AG10803 (cell line): ENCODE results near the gene PACC1.

Experiments
- DNase-seq: peaks from one replicate; pipeline ENCODE4 v3.0.0; 2010; ENCODE audit warnings: low read depth
- H3K4me3 ChIP-seq: 2 replicates; pipeline ENCODE4 v1.5.1; 2011; ENCODE audit warnings: mild to moderate bottlenecking, low read length, control low read depth
- CTCF ChIP-seq: conservative IDR thresholded peaks from 2 replicates; pipeline ENCODE4 v1.5.1; 2011; ENCODE audit warnings: mild to moderate bottlenecking, low read length, control low read depth, inconsistent platforms

Gene PACC1

GRCh38 chr1:212367474-212368072, 47.1 kb downstream of the PACC1 start:
- DNase-seq = no peak
- no peak for TF ChIP-seq CTCF
- no peak overlapping the region for H3K4me3 ChIP-seq

- peak; percentile 53 for DNase-seq
- no peak for TF ChIP-seq CTCF
- no peak overlapping the region for H3K4me3 ChIP-seq
Observed at GRCh38 chr1:212366901-212367300, 47.8 kb downstream of the PACC1 start.

DNA sequence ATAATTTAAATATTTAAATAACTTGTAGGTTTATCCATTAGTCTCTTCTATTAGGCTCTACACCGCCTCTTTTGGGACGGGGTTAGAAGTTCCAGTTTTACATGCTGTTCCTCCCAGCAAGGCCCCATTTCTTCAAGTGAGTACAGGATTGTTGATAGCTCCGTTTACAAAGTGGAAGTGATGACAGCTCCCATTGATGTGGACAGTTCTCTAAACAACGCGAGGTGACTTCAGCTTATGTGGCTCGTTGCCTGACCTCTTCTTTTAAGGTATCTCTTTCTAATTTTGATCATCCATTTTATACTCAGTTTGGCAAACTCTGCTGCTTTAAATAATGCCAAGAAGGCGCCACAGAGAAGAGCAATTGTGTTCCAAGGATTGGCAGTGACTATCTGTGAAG, 49.7 kb downstream of the PACC1 start:
- no peak overlapping the region for H3K4me3 ChIP-seq
- TF ChIP-seq CTCF = no peak
- DNase-seq = no peak

DNA sequence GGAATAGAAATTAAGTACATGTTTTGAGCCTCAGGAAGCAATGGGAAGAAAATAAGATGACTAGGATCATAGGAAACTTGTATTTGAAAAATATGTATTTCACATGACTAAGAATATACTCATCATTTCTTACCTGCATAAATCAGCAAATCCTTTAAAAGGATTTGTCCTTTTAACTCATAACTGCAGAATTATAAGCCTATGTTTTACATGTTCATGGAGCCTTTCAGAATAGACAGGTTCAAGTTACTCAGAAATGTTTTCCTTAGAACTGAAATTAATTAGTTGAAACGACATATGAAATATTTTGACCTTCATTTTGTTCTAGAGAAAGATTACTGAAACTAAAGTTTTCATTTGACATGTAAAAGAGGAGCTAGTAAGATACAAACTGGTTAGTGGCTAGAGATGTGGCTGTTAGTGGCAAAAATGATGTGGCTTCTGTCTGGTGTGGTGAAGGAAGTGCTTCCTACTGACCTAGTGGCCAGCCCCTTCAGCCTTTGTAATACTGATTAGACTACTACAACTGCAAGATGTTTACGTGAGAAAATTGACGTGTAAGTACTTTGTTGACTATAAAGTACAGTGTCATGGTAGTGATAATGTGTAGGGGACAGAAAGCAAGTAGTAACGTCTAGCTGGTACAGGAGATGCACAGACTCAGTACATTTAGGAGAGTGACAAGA, 54.7 kb downstream of the PACC1 start:
- no peak for TF ChIP-seq CTCF
- H3K4me3 ChIP-seq = no peak overlapping the region

DNA sequence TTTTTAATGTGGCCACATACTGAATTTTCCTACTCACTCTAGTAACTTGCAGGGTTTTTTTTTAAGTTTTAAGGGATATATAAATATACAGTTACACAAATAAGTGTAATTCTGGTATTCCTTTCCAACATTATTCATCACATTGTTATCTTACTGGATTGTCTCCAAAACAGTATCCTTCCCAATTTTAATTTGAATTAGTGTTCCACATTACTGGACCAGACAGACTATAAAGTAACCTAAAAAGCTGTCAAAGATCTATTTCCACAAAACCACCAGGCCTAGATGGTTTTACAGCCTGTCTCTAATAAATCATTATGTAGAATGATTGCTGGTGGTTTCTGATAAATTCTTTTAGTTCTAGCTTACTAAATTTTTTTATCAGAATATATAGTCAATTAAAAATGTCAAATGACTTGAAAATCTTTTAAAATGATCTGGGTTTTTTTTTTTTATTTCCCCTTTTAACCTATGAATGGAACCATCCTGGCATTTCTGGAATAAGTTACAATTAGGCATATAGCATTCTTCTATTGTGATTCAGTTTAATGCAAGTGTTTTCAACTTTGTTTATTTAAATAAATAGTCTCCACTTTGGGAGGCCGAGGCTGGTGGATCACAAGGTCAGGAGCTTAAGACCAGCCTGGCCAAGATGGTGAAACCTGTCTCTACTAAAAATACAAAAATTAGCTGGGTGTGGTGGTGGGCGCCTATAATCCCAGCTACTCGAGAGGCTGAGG, 59.3 kb downstream of the PACC1 start:
- no peak for TF ChIP-seq CTCF
- DNase-seq = peak; percentile 60

More for the DNA sequence above, 54.7 kb downstream of the PACC1 start:
- no peak for DNase-seq

DNA sequence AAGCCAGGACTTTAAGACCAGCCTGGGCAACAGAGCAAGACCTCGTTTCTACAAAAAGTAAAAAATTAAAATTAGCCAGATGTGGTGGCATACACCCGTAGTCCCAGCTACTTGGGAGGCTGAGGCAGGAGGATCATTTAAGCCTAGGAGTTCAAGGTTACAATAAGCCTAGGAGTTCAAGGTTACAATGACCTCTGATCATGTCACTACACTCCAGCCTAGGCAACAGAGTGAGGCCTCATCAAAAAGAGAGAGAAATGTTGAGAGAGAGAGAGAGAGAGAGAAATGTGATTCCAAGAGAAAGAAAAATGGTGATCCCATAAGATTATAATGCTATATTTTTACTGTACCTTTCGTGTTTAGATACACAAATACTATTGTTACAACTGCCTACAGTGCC, 60.2 kb downstream of the PACC1 start:
- TF ChIP-seq CTCF = no peak
- no peak for DNase-seq
- no peak overlapping the region for H3K4me3 ChIP-seq

More for the DNA sequence above, 59.3 kb downstream of the PACC1 start:
- no peak overlapping the region for H3K4me3 ChIP-seq
